SU-DHL-6 (cell line): ENCODE data around the gene APBB1.
"Not testable (repeated sequence)": the region's sequence is repeated elsewhere in the genome, so short reads cannot be mapped to it uniquely, and the experiment has no call there.

Experiments used
- H2AFZ ChIP-seq: fragments of 200-600 bp; sonication (generic); 2 replicates; pipeline ENCODE4 v1.6.1; 2014; ENCODE audit warnings: low read depth, mild to moderate bottlenecking, moderate library complexity, mixed read lengths, antibody characterized with exemption, low read length; ENCODE audit not compliant: severe bottlenecking
- H3F3A ChIP-seq: fragments of 200-600 bp; shearing (Covaris generic); 2 replicates; pipeline ENCODE4 v1.6.0; 2016; ENCODE audit warnings: antibody characterized with exemption, mild to moderate bottlenecking; ENCODE audit not compliant: insufficient read depth
- H3K27ac ChIP-seq: fragments of 200-600 bp; sonication (generic); 2 replicates; pipeline ENCODE4 v1.5.1; 2016; ENCODE audit warnings: low read depth, mild to moderate bottlenecking, low read length, moderate library complexity, mixed read lengths
- H3K27me3 ChIP-seq: fragments of 200-600 bp; sonication (generic), shearing (Covaris generic); 2 replicates; pipeline ENCODE4 v1.6.0; 2014; ENCODE audit warnings: mild to moderate bottlenecking, low read length
- H3K36me3 ChIP-seq: fragments of 200-600 bp; sonication (generic); 2 replicates; pipeline ENCODE4 v1.6.1; 2014; ENCODE audit warnings: mild to moderate bottlenecking, low read length, mixed read lengths
- H3K4me2 ChIP-seq: fragments of 300-600, 200-600 bp; shearing (Covaris generic), sonication (generic); 2 replicates; pipeline ENCODE4 v1.6.0; 2014; ENCODE audit warnings: low read length, low read depth, mild to moderate bottlenecking; ENCODE audit not compliant: poor library complexity, severe bottlenecking
- H3K4me3 ChIP-seq: fragments of 200-600 bp; sonication (generic); 2 replicates; pipeline ENCODE4 v1.5.1; 2014; ENCODE audit warnings: antibody characterized with exemption, low read length, mild to moderate bottlenecking, mixed read lengths; ENCODE audit not compliant: insufficient read depth, poor library complexity, severe bottlenecking
- H3K79me2 ChIP-seq: fragments of 200-600 bp; sonication (generic); 2 replicates; pipeline ENCODE4 v1.6.1; 2014; ENCODE audit warnings: mild to moderate bottlenecking, low read length, moderate library complexity; ENCODE audit not compliant: insufficient read depth
- H3K9ac ChIP-seq: fragments of 200-600 bp; sonication (generic); 2 replicates; pipeline ENCODE4 v1.7.0; 2014; ENCODE audit warnings: mild to moderate bottlenecking, low read length
- H3K9me2 ChIP-seq: fragments of 200-600 bp; sonication (generic); replicated peaks from 2 replicates; pipeline ENCODE4 v1.6.1; 2014; ENCODE audit warnings: low read length; ENCODE audit not compliant: insufficient read depth
- H3K9me3 ChIP-seq: fragments of 200-600 bp; sonication (generic); 2 replicates; pipeline ENCODE4 v1.6.1; 2014; ENCODE audit warnings: low read length, mixed read lengths; ENCODE audit not compliant: insufficient read depth
- H4K20me1 ChIP-seq: fragments of 200-600 bp; sonication (generic); 2 replicates; pipeline ENCODE4 v1.6.1; 2014; ENCODE audit warnings: low read depth, mild to moderate bottlenecking, antibody characterized with exemption, low read length, moderate library complexity, mixed read lengths
- CTCF ChIP-seq: fragments of 200-600 bp; sonication (generic); IDR thresholded peaks from one replicate; pipeline ENCODE4 v1.5.1; 2017; ENCODE audit warnings: antibody characterized with exemption, mild to moderate bottlenecking, low read length, moderate library complexity; ENCODE audit not compliant: insufficient read depth, poor library complexity, severe bottlenecking
- EZH2phosphoT487 ChIP-seq: fragments of 200-600 bp; sonication (generic), shearing (Covaris generic); conservative IDR thresholded peaks from 2 replicates; pipeline ENCODE4 v1.6.1; 2018; ENCODE audit warnings: mild to moderate bottlenecking, antibody characterized with exemption, low read length, moderate library complexity, mixed read lengths

Gene APBB1

DNA sequence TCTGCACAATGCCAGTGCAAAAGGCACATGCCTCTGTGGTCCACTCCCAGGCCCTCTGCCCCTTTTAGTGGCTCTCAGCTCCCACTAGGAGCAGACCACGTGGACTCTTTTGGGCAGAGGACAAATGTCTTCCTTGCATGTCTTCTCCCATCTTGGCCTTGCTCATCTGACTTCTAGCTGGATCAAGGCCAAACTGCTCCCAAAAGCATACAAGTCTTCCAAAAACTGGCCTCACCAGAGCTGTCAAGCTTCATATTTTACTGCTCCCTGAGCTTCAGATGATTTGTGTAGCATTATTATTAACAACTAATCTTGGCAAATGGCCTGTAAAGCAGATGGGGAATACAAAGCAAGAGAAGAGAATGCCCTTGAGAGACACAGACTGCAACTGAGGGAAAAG is 21.7 kb downstream of the APBB1 start:
- H3K9ac ChIP-seq = no peak overlapping the region
- no peaks in the 10 kb centered on the region for H3K9me3 ChIP-seq
- H3K4me3 ChIP-seq = no peak overlapping the region
- H3K79me2 ChIP-seq = no peaks in the 10 kb centered on the region
- H3K27ac ChIP-seq = no peak overlapping the region
- H3K27me3 ChIP-seq = no peaks in the 10 kb centered on the region
- TF ChIP-seq EZH2phosphoT487 = no peak
- TF ChIP-seq CTCF = no peak
- H3F3A ChIP-seq = no peaks in the 10 kb centered on the region
- no peaks in the 10 kb centered on the region for H3K36me3 ChIP-seq
- H4K20me1 ChIP-seq = no peaks in the 10 kb centered on the region
- no peaks in the 10 kb centered on the region for H3K9me2 ChIP-seq
- no peak overlapping the region for H2AFZ ChIP-seq
- H3K4me2 ChIP-seq = no peak overlapping the region

- no peak overlapping the region for H3K9ac ChIP-seq
- no peak overlapping the region for H3K27ac ChIP-seq
- H3F3A ChIP-seq = no peaks in the 10 kb centered on the region
- H3K9me2 ChIP-seq = no peaks in the 10 kb centered on the region
- H3K36me3 ChIP-seq = no peaks in the 10 kb centered on the region
- no peaks in the 10 kb centered on the region for H3K27me3 ChIP-seq
- H3K4me2 ChIP-seq = no peak overlapping the region
- H3K79me2 ChIP-seq = no peaks in the 10 kb centered on the region
- no peaks in the 10 kb centered on the region for H4K20me1 ChIP-seq
- no peak overlapping the region for H3K4me3 ChIP-seq
- H3K9me3 ChIP-seq = no peaks in the 10 kb centered on the region
- H2AFZ ChIP-seq = no peak overlapping the region
- TF ChIP-seq EZH2phosphoT487 (no peak), CTCF (no peak)
Observed at GRCh38 chr11:6395470-6396060, 23.3 kb downstream of the APBB1 start.

- Histone ChIP-seq H3K9me3 (no peaks in the 10 kb centered on the region), H3K27me3 (no peaks in the 10 kb centered on the region), H4K20me1 (no peaks in the 10 kb centered on the region), H2AFZ (no peak overlapping the region), H3K27ac (no peak overlapping the region), H3K9me2 (no peaks in the 10 kb centered on the region), H3K4me2 (no peak overlapping the region), H3K9ac (no peak overlapping the region), H3K79me2 (no peaks in the 10 kb centered on the region), H3F3A (peaks cover 7% of the 10 kb centered on the region; the same call in 1 of the 2 replicates), H3K36me3 (no peaks in the 10 kb centered on the region), H3K4me3 (no peak overlapping the region)
- TF ChIP-seq EZH2phosphoT487 (no peak), CTCF (no peak)
Observed at GRCh38 chr11:6393989-6394670, 24.8 kb downstream of the APBB1 start.

DNA sequence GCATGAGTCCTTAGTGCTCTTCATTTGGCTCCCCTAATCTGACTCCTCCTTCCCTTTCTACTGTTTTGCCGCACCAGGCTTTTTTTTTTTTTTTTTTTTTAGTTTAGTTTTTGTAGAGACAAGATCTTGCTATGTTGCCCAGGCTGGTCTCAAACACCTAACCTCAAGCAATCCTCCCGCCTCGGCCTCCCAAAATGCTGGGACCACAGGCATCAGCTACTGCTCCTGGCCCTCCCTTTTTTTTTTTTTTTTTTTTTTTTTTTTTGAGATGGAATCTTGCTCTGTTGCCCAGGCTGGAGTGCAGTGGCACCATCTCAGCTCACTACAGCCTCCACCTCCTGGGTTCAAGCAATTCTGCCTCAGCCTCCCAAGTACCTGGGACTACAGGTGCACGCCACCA is 26.6 kb downstream of the APBB1 start:
- H3K27me3 ChIP-seq, H3K9me2 ChIP-seq, H3K27ac ChIP-seq, H3K4me2 ChIP-seq, H3K9ac ChIP-seq, H3K36me3 ChIP-seq, H3K4me3 ChIP-seq, H4K20me1 ChIP-seq, H3K79me2 ChIP-seq, H3K9me3 ChIP-seq, H2AFZ ChIP-seq: not testable (repeated sequence)
- peaks cover 12% of the 10 kb centered on the region; the same call in 1 of the 2 replicates for H3F3A ChIP-seq
